GM12873 (cell line): ENCODE data around the gene CNOT2.

Source experiments
- TF ChIP-seq, protein P1 (sequence below): IDR thresholded peaks from 2 replicates; pipeline ENCODE4 v1.5.1; 2012; ENCODE audit warnings: low read depth, mild to moderate bottlenecking, moderate library complexity, low read length, control low read depth; ENCODE audit not compliant: insufficient read depth; ENCODE audit errors: missing control alignments

The CNOT2 gene

DNA sequence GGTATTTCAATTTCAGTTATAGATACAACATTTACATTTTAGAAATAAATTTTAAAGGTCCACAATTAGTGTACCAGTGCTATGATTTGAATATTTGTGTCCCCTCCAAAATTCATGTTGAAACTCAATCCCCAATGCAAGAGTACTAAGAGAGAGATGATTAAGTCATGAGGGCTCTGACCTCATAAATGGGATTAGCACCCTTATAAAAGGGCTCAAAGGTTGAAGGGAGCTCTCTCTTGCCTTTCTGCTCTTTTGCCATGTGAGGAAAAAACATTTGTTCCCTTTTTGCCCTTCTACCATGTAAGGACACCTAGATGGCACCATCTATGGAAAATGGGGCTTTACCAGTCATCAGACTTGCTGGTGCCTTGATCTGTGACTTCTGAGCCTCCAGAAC is 25.8 kb upstream of the CNOT2 start:
- TF ChIP-seq, protein P1, sequence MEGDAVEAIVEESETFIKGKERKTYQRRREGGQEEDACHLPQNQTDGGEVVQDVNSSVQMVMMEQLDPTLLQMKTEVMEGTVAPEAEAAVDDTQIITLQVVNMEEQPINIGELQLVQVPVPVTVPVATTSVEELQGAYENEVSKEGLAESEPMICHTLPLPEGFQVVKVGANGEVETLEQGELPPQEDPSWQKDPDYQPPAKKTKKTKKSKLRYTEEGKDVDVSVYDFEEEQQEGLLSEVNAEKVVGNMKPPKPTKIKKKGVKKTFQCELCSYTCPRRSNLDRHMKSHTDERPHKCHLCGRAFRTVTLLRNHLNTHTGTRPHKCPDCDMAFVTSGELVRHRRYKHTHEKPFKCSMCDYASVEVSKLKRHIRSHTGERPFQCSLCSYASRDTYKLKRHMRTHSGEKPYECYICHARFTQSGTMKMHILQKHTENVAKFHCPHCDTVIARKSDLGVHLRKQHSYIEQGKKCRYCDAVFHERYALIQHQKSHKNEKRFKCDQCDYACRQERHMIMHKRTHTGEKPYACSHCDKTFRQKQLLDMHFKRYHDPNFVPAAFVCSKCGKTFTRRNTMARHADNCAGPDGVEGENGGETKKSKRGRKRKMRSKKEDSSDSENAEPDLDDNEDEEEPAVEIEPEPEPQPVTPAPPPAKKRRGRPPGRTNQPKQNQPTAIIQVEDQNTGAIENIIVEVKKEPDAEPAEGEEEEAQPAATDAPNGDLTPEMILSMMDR = no peak

- TF ChIP-seq, protein P1 = no peak
Observed at GRCh38 chr12:70221626-70222025, 21.6 kb upstream of the CNOT2 start.

GRCh38 chr12:70227911-70228310 is 15.3 kb upstream of the CNOT2 start:
- TF ChIP-seq, protein P1 = no peak

DNA sequence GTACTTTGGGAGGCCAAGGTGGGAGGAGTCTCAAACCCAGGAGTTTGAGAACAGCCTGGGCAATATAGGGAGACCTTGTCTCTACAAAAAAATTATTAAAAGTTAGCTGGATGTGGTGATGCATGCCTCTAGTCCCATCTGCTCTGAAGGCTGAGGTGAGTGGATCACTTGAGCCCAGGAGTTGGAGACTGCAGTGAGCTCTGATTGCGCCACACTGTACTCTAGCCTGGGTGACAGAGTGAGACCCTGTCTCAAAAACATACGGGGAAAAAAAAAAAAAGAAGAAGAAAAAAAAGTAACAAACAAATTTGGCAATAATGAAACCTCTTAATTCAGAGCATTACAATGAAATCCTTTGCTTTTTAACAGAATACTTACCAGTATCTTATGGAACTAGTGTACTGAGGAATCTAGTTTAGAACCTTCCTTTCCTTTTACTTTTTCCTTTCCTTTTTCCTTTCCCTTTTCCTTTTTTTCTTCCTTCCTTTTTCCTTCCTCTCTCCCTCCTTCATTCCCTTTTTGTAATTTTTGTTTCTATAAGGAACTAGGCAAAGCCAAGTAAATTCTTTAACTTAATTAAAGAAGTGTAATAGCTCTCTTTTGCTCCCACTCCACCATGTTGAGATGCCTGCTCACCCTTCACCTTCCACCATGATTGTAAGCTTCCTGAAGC is 12.2 kb upstream of the CNOT2 start:
- TF ChIP-seq, protein P1 = no peak

- TF ChIP-seq, protein P1 = no peak
Observed at GRCh38 chr12:70236990-70237389, 6.2 kb upstream of the CNOT2 start.

- TF ChIP-seq, protein P1 = no peak
Observed at GRCh38 chr12:70240673-70241072, 2.6 kb upstream of the CNOT2 start.

- TF ChIP-seq, protein P1 = no peak
Observed at GRCh38 chr12:70241845-70242244, 1.4 kb upstream of the CNOT2 start.
